Left ventricle myocardium inferior (tissue), 1 donor: Measurements from ENCODE around the gene GRIK1. TPM values are rescaled to one million over a fixed set of nuclear protein-coding genes. Genes with fewer than 3 reads are reported as not detected.

ENCODE experiments used
- DNase-seq: peaks from one replicate; pipeline ENCODE4 v3.0.0-alpha.2; 2020
- H3K27ac ChIP-seq: fragments of 200-600 bp; replicated peaks from 2 replicates; pipeline ENCODE4 v1.8.0; 2021
- H3K27me3 ChIP-seq: fragments of 200-600 bp; 2 replicates; pipeline ENCODE4 v1.8.0; 2021; ENCODE audit warnings: low read depth
- H3K36me3 ChIP-seq: fragments of 200-600 bp; 2 replicates; pipeline ENCODE4 v1.8.0; 2021
- H3K4me1 ChIP-seq: fragments of 200-600 bp; 2 replicates; pipeline ENCODE4 v1.8.0; 2021
- H3K4me3 ChIP-seq: fragments of 200-600 bp; 2 replicates; pipeline ENCODE4 v1.8.0; 2021; ENCODE audit warnings: mild to moderate bottlenecking, moderate library complexity
- H3K9me3 ChIP-seq: fragments of 200-600 bp; replicated peaks from 2 replicates; pipeline ENCODE4 v1.8.0; 2021
- CTCF ChIP-seq: fragments of 200-600 bp; IDR thresholded peaks from 2 replicates; pipeline ENCODE4 v1.8.0; 2021; ENCODE audit warnings: antibody characterized with exemption, mild to moderate bottlenecking, borderline replicate concordance
- intact Hi-C: fragments of 100-400 bp; cut with micrococcal nuclease; formaldehyde crosslinking; loops from one replicate; pipeline ENCODE4 v1.11.0; 2022
- total RNA-seq: library from RNA; stranded (reverse); fragmentation: NEBNext Ultra II Directional; extraction: Animal tissue kit (Norgen Biotek cat#: 25700); gene quantifications from one replicate; pipeline ENCODE4 v1.2.1, GENCODE V29; 2021
- donor health status: DM: no; HTN: yes; CAD: no; lungs with severe emphysema.

GRIK1 gene
- total RNA-seq, 1 donor from 2014 or later = not detected

- no peaks in the 10 kb centered on the region for H3K27me3 ChIP-seq
- H3K27ac ChIP-seq = no peak overlapping the region
- no peaks in the 10 kb centered on the region for H3K9me3 ChIP-seq
- no peaks in the 10 kb centered on the region for H3K4me1 ChIP-seq
- no peak for DNase-seq
- intact Hi-C loops = no loop called here
- TF ChIP-seq CTCF = no peak
- no peak overlapping the region for H3K4me3 ChIP-seq
- H3K36me3 ChIP-seq = no peaks in the 10 kb centered on the region
Measured at GRCh38 chr21:29580732-29581285, 359.0 kb downstream of the GRIK1 start.

GRCh38 chr21:29578306-29578705 lies 361.5 kb downstream of the GRIK1 start:
- intact Hi-C loops = no loop called here
- Histone ChIP-seq H3K27me3 (no peaks in the 10 kb centered on the region), H3K4me3 (no peak overlapping the region), H3K36me3 (no peaks in the 10 kb centered on the region), H3K9me3 (no peaks in the 10 kb centered on the region), H3K4me1 (no peaks in the 10 kb centered on the region), H3K27ac (no peak overlapping the region)
- no peak for DNase-seq
- TF ChIP-seq CTCF = no peak

- intact Hi-C loops = no loop called here
- no peak for DNase-seq
- Histone ChIP-seq H3K27ac (no peak overlapping the region), H3K9me3 (no peaks in the 10 kb centered on the region), H3K4me1 (no peaks in the 10 kb centered on the region), H3K4me3 (no peak overlapping the region), H3K27me3 (no peaks in the 10 kb centered on the region), H3K36me3 (no peaks in the 10 kb centered on the region)
- TF ChIP-seq CTCF = no peak
Measured at GRCh38 chr21:29571949-29572348, 367.8 kb downstream of the GRIK1 start.

GRCh38 chr21:29568020-29568697 lies 371.6 kb downstream of the GRIK1 start:
- Histone ChIP-seq H3K4me3 (no peak overlapping the region), H3K27me3 (no peaks in the 10 kb centered on the region), H3K36me3 (no peaks in the 10 kb centered on the region), H3K4me1 (no peaks in the 10 kb centered on the region), H3K27ac (no peak overlapping the region), H3K9me3 (no peaks in the 10 kb centered on the region)
- DNase-seq = no peak
- no peak for TF ChIP-seq CTCF
- intact Hi-C loops = no loop called here

GRCh38 chr21:29557931-29558725 lies 381.7 kb downstream of the GRIK1 start:
- no peaks in the 10 kb centered on the region for H3K27me3 ChIP-seq
- DNase-seq = no peak
- no peak overlapping the region for H3K4me3 ChIP-seq
- TF ChIP-seq CTCF = no peak
- H3K36me3 ChIP-seq = peaks cover 3% of the 10 kb centered on the region
- no peak overlapping the region for H3K27ac ChIP-seq
- intact Hi-C loops = no loop called here
- H3K9me3 ChIP-seq = no peaks in the 10 kb centered on the region
- H3K4me1 ChIP-seq = no peaks in the 10 kb centered on the region
